Suprapubic skin (tissue), 4 donors: Measurements from ENCODE around the gene OSBPL3. TPM values are rescaled to one million over a fixed set of nuclear protein-coding genes. Genes with fewer than 3 reads are reported as not detected.

Experiments used
- DNase-seq, 2 donors: peaks; one replicate each; pipeline ENCODE4 v3.0.0-alpha.2; 2019; ENCODE audit warnings: low spot score in 2 of 2
- H3K27ac ChIP-seq: fragments of 200-600 bp; sonication (generic); one replicate; pipeline ENCODE4 v1.5.1; 2019
- H3K27me3 ChIP-seq: fragments of 200-600 bp; sonication (generic); one replicate; pipeline ENCODE4 v1.5.1; 2019
- H3K36me3 ChIP-seq: fragments of 200-600 bp; sonication (generic); one replicate; pipeline ENCODE4 v1.5.1; 2019
- H3K4me1 ChIP-seq: fragments of 200-600 bp; sonication (generic); one replicate; pipeline ENCODE4 v1.5.1; 2019
- H3K4me3 ChIP-seq: fragments of 200-600 bp; sonication (generic); one replicate; pipeline ENCODE4 v1.5.1; 2019; ENCODE audit warnings: mild to moderate bottlenecking
- H3K9me3 ChIP-seq: fragments of 200-600 bp; sonication (generic); one replicate; pipeline ENCODE4 v1.5.1; 2019
- CTCF ChIP-seq, 2 donors: fragments of 200-600 bp in 1 of 2; fragments of 450-650 bp in 1 of 2; sonication (generic) in 1 of 2; IDR thresholded peaks; one replicate each; pipeline ENCODE4 v1.5.1; 2016 to 2019; ENCODE audit warnings: antibody characterized with exemption in 2 of 2, mild to moderate bottlenecking in 1 of 2, moderate library complexity in 1 of 2
- EP300 ChIP-seq: sonication (generic); formaldehyde crosslinking; IDR thresholded peaks from one replicate; pipeline ENCODE4 v1.6.1; 2017; ENCODE audit warnings: antibody characterized with exemption
- POLR2A ChIP-seq, 2 donors: fragments of 450-650 bp; IDR thresholded peaks; one replicate each; pipeline ENCODE4 v1.6.1; 2017; ENCODE audit warnings: antibody characterized with exemption in 2 of 2, mild to moderate bottlenecking in 2 of 2, moderate library complexity in 2 of 2
- POLR2AphosphoS5 ChIP-seq, 3 donors: sonication (generic); formaldehyde crosslinking; IDR thresholded peaks; one replicate each; pipeline ENCODE4 v1.6.1; 2017; ENCODE audit warnings: antibody characterized with exemption in 3 of 3
- WGBS: methylation state at CpG from one replicate; pipeline ENCODE4 v1.1.5; 2018; 5-methylcytosine and 5-hydroxymethylcytosine counted together
- total RNA-seq, 4 donors: library from RNA; depleted of rRNA; stranded (reverse); fragments of >200 nt; gene quantifications; one replicate each; pipeline ENCODE4 v1.1.0, GENCODE V29; 2016

Gene OSBPL3
- total RNA-seq, 4 donors from 2014 or later = 22.0 to 49.0 (median 27.3) TPM

DNA sequence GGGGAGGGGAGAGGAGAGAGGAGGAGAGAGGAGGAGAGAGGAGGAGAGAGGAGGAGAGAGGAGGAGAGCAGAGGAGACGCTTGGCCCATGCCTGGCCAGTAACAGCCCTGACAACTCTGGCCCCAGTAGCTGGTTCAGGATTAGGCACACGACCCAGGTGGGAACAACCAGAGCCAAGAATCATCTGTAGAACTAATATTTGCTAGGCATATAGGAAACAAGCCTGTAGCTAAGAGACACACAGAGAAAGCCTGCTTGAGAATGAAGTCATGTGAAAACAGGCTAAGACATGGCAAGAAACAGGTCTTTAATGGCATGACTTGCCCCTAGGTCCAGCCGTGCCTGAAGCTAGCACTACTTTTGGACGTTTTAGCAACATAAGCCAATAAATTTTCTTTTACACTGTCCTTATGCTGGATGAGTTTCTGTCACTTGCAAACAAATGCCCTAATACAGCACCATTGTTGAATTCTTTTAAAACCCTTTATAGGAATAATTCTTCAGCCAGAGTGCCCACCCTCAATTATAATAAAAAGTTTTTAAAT is 17.5 kb downstream of the OSBPL3 start:
- 42% methylated on average over 4 of the region's 4 CpGs for WGBS
- no peak for DNase-seq
- Histone ChIP-seq H3K36me3 (no peaks in the 10 kb centered on the region), H3K27ac (no peak overlapping the region), H3K9me3 (no peaks in the 10 kb centered on the region), H3K27me3 (no peaks in the 10 kb centered on the region), H3K4me3 (no peak overlapping the region), H3K4me1 (peaks cover 40% of the 10 kb centered on the region)
- TF ChIP-seq POLR2AphosphoS5 (IDR thresholded peaks at IDR 0.05) (no peak), POLR2A (IDR thresholded peaks at IDR 0.05) (no peak), CTCF (IDR thresholded peaks at IDR 0.05) (no peak), EP300 (no peak)

- H3K27ac ChIP-seq = no peak overlapping the region
- no peak for DNase-seq
- 94% methylated on average over 6 of the region's 6 CpGs for WGBS
- no peak overlapping the region for H3K4me3 ChIP-seq
- H3K4me1 ChIP-seq = peaks cover 16% of the 10 kb centered on the region
- no peaks in the 10 kb centered on the region for H3K9me3 ChIP-seq
- no peak for TF ChIP-seq POLR2AphosphoS5 (IDR thresholded peaks at IDR 0.05)
- TF ChIP-seq EP300 = no peak
- TF ChIP-seq POLR2A (IDR thresholded peaks at IDR 0.05) = no peak
- TF ChIP-seq CTCF (IDR thresholded peaks at IDR 0.05) = no peak
- no peaks in the 10 kb centered on the region for H3K36me3 ChIP-seq
- H3K27me3 ChIP-seq = no peaks in the 10 kb centered on the region
Observed at GRCh38 chr7:24959735-24960485, 20.1 kb downstream of the OSBPL3 start.

DNA sequence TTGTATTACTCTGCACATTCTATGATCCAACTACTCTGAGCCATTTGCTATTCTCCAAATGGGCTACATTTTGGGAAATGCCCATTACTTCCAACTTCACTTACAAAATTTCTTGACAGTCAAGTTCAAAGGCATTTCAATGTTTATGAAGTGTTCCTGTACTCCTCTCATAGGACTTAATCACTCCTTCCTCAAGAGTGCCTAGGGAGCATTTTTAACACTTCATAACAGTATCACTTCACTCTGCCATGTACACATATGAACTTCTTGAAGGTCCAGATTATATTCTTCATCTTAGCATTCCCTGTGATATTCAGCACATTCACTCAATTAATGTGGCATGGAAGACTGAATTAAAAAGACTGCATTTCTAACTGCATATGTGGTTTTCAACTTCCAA is 21.6 kb downstream of the OSBPL3 start:
- Histone ChIP-seq H3K4me3 (no peak overlapping the region), H3K36me3 (no peaks in the 10 kb centered on the region), H3K27ac (no peak overlapping the region), H3K27me3 (no peaks in the 10 kb centered on the region), H3K4me1 (peaks cover 12% of the 10 kb centered on the region), H3K9me3 (no peaks in the 10 kb centered on the region)
- TF ChIP-seq CTCF (IDR thresholded peaks at IDR 0.05) (no peak), POLR2A (IDR thresholded peaks at IDR 0.05) (no peak), EP300 (no peak), POLR2AphosphoS5 (IDR thresholded peaks at IDR 0.05) (no peak)
- no peak for DNase-seq

DNA sequence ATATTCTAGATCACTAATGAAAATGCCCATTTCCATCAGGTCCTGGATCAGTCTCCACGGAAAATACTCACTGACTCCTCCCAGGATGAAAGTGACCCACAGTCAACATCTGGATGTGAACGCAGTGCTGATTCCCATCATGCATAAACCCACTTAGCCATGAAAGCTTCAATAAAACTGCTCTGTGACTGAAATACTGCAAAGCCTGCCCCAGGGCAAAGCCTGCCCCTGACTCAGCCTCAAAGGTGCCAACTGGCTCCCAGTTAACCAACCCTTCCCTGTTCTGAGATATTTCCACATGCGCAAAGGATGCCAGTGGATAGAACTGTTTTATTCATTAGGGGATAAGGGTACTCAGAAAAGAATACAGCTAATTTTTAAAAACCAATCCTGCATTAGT is 24.0 kb downstream of the OSBPL3 start:
- Histone ChIP-seq H3K4me1 (no peaks in the 10 kb centered on the region), H3K4me3 (no peak overlapping the region), H3K27ac (no peak overlapping the region), H3K36me3 (no peaks in the 10 kb centered on the region), H3K9me3 (no peaks in the 10 kb centered on the region), H3K27me3 (no peaks in the 10 kb centered on the region)
- TF ChIP-seq POLR2AphosphoS5 (IDR thresholded peaks at IDR 0.05) (no peak), CTCF (IDR thresholded peaks at IDR 0.05) (no peak), EP300 (no peak), POLR2A (IDR thresholded peaks at IDR 0.05) (no peak)
- 31% methylated on average over 3 of the region's 3 CpGs for WGBS
- no peak for DNase-seq

- H3K4me3 ChIP-seq = no peak overlapping the region
- no peaks in the 10 kb centered on the region for H3K27me3 ChIP-seq
- no peaks in the 10 kb centered on the region for H3K4me1 ChIP-seq
- DNase-seq = no peak
- H3K27ac ChIP-seq = no peak overlapping the region
- WGBS = 88% methylated on average over 1 of the region's 1 CpG
- H3K9me3 ChIP-seq = no peaks in the 10 kb centered on the region
- H3K36me3 ChIP-seq = no peaks in the 10 kb centered on the region
- no peak for TF ChIP-seq POLR2AphosphoS5 (IDR thresholded peaks at IDR 0.05)
- no peak for TF ChIP-seq EP300
- TF ChIP-seq CTCF (IDR thresholded peaks at IDR 0.05) = no peak
Observed at GRCh38 chr7:24955313-24955712, 24.7 kb downstream of the OSBPL3 start.
